Measurements from ENCODE around the gene SPRR2E.
"Not testable (repeated sequence)": the region's sequence is repeated elsewhere in the genome, so short reads cannot be mapped to it uniquely, and the experiment has no call there.

SPRR2E gene

DNA sequence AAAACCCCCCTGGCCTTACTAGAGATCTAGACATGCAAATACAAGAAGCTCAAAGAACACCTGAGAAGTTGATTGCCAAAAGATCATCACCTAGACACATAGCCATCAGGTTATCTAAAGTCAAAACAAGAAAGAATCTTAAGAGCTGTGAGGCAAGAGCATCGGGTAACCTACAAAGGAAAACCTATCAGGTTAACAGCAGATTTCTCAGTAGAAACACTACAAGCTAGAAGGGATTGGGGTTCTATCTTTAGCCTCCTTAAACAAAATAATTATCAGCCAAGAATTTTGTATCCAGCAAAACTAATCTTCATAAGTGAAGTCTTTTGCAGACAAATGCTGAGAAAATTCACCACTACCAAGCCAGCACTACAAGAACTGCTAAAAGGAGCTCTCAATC, 31.2 kb upstream of the SPRR2E start:
- TF ChIP-seq, protein P1, sequence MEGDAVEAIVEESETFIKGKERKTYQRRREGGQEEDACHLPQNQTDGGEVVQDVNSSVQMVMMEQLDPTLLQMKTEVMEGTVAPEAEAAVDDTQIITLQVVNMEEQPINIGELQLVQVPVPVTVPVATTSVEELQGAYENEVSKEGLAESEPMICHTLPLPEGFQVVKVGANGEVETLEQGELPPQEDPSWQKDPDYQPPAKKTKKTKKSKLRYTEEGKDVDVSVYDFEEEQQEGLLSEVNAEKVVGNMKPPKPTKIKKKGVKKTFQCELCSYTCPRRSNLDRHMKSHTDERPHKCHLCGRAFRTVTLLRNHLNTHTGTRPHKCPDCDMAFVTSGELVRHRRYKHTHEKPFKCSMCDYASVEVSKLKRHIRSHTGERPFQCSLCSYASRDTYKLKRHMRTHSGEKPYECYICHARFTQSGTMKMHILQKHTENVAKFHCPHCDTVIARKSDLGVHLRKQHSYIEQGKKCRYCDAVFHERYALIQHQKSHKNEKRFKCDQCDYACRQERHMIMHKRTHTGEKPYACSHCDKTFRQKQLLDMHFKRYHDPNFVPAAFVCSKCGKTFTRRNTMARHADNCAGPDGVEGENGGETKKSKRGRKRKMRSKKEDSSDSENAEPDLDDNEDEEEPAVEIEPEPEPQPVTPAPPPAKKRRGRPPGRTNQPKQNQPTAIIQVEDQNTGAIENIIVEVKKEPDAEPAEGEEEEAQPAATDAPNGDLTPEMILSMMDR (IDR thresholded peaks at IDR 0.05; ENCODE audit: low read depth, low read length) = no peak
- no peak overlapping the region for H3K4me3 ChIP-seq (replicated peaks in 1 of 2; ENCODE audit: low read depth in 2 of 2, low read length in 2 of 2)
- DNase-seq (ENCODE audit: low read depth in 2 of 2) = no peak

DNA sequence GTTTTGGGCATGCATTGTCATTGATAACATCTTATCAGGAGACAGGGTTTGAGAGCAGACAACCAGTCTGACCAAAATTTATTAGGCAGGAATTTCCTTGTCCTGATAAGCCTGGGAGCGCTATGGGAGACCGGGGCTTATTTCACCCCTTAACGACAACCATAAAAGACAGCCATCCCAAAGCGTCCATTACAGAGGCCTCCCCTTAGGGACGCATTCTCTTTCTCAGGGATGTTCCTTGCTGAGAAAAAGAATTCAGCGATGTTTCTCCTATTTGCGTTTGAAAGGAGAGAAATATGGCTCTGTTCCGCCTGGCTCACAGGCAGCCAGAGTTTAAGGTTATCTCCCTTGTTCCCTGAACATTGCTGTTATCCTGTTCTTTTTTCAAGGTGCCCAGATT, 29.5 kb upstream of the SPRR2E start:
- not testable (repeated sequence) for DNase-seq (ENCODE audit: low read depth in 2 of 2); H3K4me3 ChIP-seq (replicated peaks in 1 of 2; ENCODE audit: low read depth in 2 of 2, low read length in 2 of 2)

DNA sequence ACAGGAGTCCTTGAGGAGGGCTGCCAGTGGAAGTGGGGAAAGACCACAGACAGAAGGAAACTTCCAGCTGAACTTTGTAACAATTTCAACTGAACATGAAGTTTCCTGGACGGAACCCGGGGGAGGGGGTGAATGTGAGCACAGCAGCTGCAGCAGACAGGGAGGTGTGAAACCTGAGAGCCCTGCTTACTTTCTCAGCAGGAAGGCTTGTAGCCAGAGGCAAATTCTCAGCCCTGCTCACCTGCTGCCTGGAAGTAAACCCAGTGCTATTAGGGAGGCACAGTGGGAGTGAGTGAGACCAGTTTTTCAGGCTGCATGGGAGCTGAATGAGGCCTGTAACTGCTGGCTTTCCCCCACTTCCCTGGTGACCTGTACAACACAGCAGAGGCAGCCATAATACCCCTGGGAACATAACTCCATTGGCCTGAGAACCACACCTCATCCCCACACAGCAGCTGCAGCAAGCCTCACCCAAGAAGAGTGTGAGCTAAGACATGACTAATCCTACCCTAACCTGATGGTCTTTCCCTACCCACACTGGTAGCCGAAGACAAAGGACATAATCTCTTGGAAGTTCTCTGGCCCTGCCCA, 28.6 kb upstream of the SPRR2E start:
- TF ChIP-seq, protein P1 (IDR thresholded peaks at IDR 0.05; ENCODE audit: low read depth, low read length) = no peak
- no peak for DNase-seq (ENCODE audit: low read depth in 2 of 2)

DNA sequence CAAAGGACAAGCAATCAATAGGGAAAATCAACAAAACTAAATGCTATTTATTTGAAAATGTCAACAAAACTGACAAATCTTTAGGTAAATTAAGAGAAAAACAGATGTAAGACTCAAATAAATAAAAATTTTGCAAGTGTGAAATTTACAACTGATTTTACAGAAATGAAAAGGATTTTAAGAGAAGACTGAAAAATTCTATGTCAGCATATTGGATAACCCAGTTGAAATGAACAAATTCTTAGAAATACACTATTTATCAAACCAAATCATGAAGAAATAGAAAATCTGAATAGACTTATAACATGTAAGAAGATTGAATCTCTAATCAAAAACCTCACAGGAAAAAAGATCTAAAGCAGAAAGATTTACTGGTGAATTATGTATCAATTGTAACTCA, 26.6 kb upstream of the SPRR2E start:
- TF ChIP-seq, protein P1 (IDR thresholded peaks at IDR 0.05; ENCODE audit: low read depth, low read length) = no peak

More for the DNA sequence above, 28.6 kb upstream of the SPRR2E start:
- no peak overlapping the region for H3K4me3 ChIP-seq (replicated peaks in 1 of 2; ENCODE audit: low read depth in 2 of 2, low read length in 2 of 2)

DNA sequence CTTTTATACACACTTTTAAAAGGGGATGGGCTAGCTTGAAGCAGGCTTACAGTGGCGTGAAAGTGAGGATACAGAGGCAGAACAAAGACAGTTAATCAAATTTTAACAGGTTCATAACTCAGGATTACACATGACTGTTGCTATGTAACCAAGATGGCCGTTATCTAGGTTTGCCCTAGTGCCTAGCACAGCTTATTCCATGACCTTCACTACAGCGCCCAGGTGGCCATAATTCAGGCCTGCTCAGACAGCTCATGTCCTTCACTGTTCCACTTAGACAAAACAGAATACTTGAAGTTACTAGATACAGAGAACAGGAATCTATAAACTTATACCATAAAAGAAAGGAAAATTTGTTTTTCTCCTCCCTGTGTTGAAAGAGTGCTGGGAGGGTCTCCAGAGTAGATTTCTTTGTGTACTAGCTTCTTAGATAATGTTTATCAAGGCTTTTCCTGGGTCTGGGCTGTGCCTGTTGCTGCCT, 25.2 kb upstream of the SPRR2E start:
- H3K4me3 ChIP-seq (replicated peaks in 1 of 2; ENCODE audit: low read depth in 2 of 2, low read length in 2 of 2) = no peak overlapping the region
- DNase-seq (ENCODE audit: low read depth in 2 of 2) = no peak
- TF ChIP-seq, protein P1 (IDR thresholded peaks at IDR 0.05; ENCODE audit: low read depth, low read length) = no peak

More for the DNA sequence above, 26.6 kb upstream of the SPRR2E start:
- DNase-seq (ENCODE audit: low read depth in 2 of 2) = no peak
- H3K4me3 ChIP-seq (replicated peaks in 1 of 2; ENCODE audit: low read depth in 2 of 2, low read length in 2 of 2) = no peak overlapping the region

DNA sequence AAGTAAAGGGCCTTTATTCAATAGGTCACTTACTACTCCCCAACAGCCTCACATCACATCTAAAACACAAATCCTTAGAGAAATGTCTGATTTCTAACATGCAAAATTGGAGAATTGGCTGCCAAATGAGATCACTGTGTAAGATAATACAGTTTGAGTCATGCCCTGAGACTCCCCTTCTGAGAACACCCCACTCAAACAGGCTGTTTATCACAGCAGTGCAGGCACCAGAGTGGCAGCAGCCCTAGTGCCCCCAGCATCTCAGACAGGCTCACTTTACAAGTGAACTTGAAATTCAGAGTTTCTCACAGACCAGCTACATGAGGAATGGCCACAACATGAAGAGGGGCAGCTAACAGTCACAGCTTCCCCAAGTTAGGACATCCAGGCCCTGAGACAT, 20.9 kb upstream of the SPRR2E start:
- H3K4me3 ChIP-seq (replicated peaks in 1 of 2; ENCODE audit: low read depth in 2 of 2, low read length in 2 of 2); DNase-seq (ENCODE audit: low read depth in 2 of 2): not testable (repeated sequence)

DNA sequence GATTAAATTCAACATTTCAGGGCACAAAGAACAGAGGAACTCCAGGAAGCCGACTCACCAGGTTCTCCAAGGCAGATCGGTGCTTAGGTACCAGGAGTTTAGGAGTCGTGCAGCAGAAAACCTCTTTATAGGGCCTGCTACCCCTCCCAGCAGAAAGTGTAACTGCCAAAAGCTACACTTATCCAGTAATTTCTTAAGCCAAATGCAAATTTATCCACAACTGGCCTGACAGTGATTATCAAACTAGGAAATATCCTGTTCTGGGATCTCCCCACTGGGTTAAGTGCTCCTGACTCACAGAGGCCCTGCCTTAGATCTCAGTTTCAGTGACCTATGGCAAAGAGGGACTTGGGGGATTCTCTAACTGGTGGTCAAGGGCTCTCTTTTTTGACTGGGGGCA, 19.1 kb upstream of the SPRR2E start, which contains the start of gene SPRR2F:
Gene SPRR2F (minus strand): TSS at position 101 of the 400 bp plus-strand sequence. CDS start 783 bp downstream, outside the sequence.
- DNase-seq (ENCODE audit: low read depth in 2 of 2) = no peak
- no peak within 1 kb of the TSS for H3K4me3 ChIP-seq (replicated peaks in 1 of 2; ENCODE audit: low read depth in 2 of 2, low read length in 2 of 2)
- TF ChIP-seq, protein P1 (IDR thresholded peaks at IDR 0.05; ENCODE audit: low read depth, low read length) = no peak

DNA sequence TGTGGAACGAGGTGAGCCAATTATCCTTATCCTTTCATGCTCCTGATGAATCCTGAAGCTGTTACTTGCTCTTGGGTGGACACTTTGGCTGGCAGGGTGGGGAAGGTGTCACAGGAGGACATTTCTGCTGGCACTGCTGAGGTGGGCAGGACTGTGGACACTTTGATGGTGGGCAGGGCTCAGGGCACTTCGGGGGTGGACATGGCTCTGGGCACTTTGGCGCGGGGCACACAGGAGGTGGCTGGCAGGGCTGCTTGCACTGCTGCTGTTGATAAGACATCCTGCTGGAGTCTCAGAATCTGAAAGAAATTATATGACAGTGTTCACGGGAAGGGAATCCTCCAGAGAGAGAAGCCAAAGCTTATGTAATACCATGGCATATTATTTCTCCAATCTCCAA, 18.1 kb upstream of the SPRR2E start:
- not testable (repeated sequence) for H3K4me3 ChIP-seq (replicated peaks in 1 of 2; ENCODE audit: low read depth in 2 of 2, low read length in 2 of 2); DNase-seq (ENCODE audit: low read depth in 2 of 2)
